Measurements from ENCODE around the gene ORC3.

DNA sequence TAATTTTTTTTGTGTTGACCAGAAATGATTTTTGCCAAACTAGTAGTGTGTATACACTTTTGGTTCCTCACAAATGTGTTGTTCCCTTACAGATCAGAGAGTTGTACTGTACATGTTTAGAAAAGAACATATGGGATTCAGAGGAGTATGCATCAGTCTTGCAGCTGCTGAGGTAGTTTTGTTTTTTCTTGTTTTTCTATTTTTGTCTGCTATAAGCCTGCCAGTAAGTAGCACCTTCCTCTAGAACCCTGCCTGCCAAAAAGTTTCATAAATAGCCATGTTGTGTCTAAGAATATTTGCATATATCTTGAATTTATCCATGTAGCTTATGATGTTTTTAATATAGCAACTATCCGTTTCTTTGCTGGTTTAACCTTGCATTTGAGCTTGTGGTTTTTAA, 46.4 kb downstream of the ORC3 start:
- TF ChIP-seq, protein P1, sequence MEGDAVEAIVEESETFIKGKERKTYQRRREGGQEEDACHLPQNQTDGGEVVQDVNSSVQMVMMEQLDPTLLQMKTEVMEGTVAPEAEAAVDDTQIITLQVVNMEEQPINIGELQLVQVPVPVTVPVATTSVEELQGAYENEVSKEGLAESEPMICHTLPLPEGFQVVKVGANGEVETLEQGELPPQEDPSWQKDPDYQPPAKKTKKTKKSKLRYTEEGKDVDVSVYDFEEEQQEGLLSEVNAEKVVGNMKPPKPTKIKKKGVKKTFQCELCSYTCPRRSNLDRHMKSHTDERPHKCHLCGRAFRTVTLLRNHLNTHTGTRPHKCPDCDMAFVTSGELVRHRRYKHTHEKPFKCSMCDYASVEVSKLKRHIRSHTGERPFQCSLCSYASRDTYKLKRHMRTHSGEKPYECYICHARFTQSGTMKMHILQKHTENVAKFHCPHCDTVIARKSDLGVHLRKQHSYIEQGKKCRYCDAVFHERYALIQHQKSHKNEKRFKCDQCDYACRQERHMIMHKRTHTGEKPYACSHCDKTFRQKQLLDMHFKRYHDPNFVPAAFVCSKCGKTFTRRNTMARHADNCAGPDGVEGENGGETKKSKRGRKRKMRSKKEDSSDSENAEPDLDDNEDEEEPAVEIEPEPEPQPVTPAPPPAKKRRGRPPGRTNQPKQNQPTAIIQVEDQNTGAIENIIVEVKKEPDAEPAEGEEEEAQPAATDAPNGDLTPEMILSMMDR (IDR thresholded peaks at IDR 0.05): no peak
- no peak for TF ChIP-seq POLR2A (IDR thresholded peaks at IDR 0.05)

Measured in adrenal gland (tissue), 5 donors.